Amniotic stem cell (primary cell): ENCODE measurements around the gene HMGN3.

ENCODE experiments used
- DNase-seq: peaks from one replicate; lab custom pipeline; 2025; lab: John Stamatoyannopoulos, UW

Gene HMGN3

DNA sequence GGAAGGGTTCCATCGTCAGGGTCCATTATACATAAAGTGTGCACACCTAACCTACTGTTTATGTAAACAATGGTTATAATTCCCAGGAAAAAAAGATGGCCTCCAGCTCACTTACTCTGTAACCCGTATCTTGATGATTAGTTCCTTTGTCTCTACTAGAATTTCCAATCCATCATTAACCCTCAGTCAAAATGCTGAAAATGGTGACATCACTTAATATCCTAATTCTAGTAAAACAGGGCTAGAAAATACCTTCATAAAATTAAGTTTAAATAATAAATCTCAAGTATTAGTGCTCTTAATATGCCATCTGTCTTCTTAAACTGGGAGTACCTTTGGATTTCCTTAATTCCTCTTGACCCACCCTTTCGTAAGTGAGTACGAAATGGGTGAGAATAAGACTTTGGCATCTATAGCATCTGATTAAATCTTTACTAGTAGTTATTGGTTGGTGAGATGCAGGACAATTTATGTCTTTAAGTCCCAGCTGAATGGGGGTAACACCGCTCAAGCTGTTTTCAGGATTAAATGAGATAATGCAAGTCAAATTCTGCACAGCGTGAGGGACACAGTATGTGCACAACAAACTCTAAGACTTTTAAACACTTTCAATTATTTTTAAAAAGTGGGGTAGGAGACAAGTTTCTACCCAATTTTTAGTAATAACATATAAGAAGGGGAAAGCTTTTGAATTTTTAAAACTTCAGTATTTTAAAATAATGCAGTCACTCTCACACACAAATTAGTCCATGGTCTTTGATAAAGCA is 1.6 kb downstream of the HMGN3 start:
- no peak for DNase-seq

GRCh38 chr6:79231666-79232065 is 2.8 kb downstream of the HMGN3 start:
- no peak for DNase-seq

- DNase-seq: no peak
Measured at GRCh38 chr6:79231101-79231500, 3.4 kb downstream of the HMGN3 start.

DNA sequence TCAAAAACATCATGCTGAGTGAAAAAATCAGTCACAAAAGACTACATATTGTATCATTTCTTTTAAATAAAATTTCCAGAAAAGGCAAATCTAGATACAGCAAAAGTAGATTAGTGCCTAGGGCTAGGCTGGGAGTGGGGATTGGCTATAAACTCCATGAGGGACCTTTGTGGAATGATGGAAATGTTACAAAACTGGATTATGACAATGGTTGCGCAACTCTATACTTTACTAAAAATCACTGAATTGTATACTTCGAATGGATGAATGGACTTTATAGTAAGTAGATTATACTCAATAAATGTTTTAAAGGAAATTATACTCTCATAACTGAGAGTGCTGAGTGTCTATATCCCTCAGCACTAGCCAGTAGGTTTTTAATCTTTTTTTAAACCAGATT is 4.3 kb downstream of the HMGN3 start:
- no peak for DNase-seq

- DNase-seq: no peak
Measured at GRCh38 chr6:79227445-79227844, 7.0 kb downstream of the HMGN3 start.

GRCh38 chr6:79226660-79227059 is 7.8 kb downstream of the HMGN3 start:
- no peak for DNase-seq

DNA sequence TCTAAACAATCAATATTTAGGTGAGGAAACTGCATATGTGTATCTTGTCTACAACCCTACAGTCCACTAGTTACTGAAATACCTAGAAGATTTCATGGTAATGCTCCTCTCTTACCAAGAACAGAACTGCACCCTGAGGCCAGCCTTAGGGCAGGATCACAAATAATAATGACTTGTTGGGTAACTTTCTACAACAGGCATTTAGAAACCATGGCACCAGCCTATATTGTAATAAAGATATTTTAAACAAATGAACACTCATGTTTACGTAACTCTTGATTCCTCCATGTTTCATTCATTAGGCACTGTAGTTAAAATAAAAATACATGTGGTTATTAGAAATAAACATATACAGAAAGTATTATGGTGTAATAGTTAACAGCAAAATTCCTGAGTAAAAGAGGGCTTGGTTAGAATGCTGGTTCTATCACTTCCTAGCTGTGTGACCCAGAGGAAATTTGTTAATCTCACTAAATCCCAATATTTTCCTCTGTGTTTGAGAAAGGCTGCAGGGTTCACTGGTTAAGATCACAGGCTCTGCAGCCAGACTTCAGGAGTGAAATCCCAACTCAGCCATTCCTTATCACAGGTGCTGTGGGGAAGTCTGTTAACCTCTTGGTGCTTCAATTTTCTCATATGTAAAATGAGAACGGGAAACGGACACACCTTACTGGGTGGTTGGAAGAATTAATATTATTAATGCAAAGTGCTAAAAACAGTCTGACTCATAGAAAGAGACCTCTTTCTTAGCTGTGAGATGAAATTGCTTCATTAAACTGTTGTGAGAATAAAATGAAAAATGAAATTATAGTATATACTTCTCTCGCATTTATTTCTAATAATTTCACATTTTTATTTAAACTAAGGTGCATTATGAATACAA is 8.5 kb downstream of the HMGN3 start:
- DNase-seq: no peak

GRCh38 chr6:79223611-79224404 is 10.7 kb downstream of the HMGN3 start:
- DNase-seq: no peak

DNA sequence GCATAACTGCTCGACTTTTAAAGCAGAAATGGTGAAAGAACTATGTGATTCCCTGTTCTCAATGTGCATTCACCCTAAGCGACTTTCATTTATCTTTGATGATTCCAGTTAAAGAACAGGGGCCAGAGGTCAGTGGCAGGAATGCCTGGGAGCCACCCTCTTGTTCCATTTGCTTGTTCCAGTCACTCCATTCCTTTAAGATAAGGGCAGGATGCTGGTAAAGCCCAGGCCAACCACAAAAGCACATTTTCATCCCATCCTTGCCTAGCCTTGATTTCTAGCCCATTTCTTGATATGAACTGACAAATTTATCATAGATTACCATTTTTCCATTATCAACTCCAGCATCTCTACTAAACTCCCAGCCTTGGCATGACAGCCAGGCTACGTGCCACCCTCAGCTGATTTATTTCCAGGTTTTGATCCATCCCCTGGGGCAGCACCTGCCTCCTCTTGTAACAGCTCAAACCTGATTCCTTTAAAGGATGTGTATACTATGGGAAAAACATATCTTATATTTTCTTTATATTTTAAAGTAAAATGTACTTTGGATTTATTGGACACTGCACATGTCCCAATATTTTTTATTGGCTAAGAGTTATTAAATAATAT is 19.2 kb downstream of the HMGN3 start:
- no peak for DNase-seq

DNA sequence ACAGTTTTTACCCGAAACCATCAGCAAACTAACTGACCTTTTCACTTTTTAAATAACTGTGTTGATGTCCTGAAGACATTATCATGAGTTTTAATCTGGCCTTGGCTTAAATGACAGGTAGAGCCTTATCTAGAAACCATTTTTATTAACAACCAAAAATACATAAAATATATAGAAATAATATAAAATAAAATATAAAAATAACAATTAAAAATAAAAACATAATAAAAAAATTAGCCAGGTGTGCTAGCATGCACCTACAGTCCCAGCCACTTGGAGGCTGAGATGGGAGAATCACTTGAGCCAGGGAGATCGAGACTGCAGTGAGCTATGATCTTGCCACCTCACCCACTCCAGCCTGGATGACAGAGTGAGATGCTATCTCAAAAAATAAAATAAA is 21.6 kb downstream of the HMGN3 start:
- no peak for DNase-seq

DNA sequence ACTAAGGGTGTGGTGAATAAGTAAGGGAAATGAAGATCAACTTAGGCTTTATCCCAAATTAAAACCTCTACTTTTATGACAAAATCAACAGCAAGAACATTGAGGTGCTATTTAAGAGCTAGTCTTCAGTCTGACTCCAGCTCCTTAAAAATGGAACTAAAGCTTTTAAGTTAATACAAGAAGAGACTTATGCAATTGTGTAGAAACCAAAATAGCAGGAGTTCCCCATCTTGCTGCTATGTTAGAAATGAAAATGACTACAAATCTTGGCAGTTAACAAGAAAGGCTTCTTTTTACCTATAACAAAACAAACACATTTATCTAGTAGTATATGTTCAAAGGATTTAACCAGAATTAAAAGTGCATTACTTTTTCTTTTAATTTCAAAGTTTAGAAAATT is 25.7 kb downstream of the HMGN3 start:
- no peak for DNase-seq

DNA sequence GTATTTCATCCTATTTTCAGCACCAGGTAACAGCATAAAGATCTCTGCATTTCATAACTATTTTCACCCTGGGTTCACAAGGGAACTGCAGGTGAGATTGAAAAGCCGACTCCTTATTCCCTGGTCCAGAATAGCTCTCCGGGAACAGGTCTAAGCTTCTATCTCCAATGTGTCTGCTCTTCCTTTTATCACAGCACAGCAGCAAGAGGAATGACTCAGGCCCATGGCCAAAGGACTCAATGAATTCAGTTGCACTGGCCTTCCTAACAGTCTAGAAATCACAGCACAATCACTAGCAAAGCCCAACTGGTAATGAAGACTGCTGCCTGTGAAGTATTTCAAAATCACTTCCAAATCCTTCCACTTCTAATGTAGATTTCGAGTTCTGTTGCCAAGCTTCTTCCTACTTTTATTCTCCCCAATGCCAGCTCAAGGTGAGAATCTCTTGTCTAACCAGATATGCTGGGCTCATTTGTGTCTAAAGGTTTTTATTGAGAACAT is 30.7 kb downstream of the HMGN3 start:
- DNase-seq: no peak

DNA sequence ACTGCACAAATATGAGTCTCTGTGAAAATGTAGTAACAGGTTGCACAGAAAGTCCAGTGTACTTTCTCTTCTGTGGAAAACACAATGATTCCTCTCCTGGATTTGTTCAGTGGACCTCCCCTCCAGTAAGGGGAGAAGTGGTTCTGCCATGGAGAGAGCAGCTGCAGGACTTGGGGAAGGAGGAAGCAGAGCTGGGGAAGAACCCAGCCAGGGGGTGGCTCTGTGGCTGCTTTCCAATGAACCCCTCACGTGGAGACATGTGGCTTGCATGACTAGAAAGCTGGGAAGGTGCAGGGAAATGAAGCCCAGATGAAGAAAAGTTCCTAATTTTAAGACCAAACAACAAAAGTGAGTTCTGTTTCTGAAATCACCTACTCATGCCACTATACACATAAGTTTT is 31.9 kb downstream of the HMGN3 start:
- no peak for DNase-seq

- no peak for DNase-seq
Measured at GRCh38 chr6:79201983-79202382, 32.5 kb downstream of the HMGN3 start.

GRCh38 chr6:79201143-79201542 is 33.3 kb downstream of the HMGN3 start:
- no peak for DNase-seq

DNA sequence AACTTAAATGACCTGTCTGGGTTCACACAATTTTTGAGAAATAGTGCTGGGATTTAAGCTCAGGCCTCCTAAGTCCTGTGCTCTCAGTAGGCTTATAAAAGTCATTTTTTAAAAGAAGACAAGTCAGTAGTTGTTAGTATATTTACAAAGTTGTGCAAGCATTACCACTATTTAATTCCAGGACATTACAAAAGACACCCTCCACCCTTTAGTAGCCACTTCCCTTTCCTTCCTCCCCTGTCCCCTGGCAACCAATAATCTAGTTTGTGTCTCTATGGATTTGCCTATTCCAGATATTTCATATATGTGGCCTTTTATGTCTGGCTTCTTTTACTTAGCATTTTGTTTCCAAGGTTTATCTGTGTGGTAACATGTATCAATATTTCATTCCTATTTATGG is 37.6 kb downstream of the HMGN3 start:
- no peak for DNase-seq

DNA sequence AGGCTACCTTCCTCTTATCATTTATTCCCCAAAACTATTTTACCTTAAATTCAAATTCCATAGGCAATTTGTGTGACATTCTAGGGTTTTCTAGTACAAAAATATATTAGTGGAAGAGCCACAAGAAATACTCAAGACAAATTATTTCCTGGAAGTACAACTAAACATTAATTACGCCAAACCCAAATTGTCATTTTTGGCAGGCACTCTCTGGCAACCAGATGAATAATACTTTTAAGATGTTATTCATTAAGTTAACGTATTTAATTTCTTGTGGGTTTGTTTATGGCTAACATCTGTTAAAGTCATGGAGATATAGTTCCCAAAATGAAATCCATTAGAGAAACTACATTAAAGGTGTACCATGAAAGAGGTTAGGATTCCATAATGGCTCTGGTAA is 40.5 kb downstream of the HMGN3 start:
- DNase-seq: no peak

- no peak for DNase-seq
Measured at GRCh38 chr6:79189760-79190350, 44.6 kb downstream of the HMGN3 start.

DNA sequence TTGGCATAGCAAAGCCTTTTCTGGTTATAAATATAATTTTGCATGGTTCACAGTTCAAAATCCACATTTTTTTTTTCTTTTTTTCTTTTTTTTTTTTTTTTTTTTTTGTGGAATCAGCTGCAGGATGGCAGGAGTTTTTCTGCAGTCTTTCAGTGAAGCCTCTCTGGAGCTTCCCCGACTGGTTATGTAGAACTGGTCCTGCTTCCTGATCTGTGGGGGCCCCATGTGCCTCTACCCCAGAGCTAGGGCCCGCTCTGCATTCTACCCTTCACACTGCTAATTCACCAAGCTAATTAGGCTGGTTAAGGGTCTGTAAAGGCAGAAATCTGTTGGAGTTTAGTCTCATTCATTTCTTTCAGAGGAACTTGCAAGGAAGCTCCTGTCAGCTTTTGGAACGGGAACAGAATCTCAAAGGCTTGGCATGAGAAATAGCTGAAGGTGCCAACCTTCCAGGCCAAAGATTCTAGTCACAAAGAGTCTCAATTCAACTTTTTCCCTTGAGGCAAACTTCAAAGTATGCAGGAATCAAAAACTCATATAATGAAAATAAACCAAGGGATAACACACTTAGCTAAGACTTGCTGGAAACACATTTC is 45.5 kb downstream of the HMGN3 start:
- no peak for DNase-seq

DNA sequence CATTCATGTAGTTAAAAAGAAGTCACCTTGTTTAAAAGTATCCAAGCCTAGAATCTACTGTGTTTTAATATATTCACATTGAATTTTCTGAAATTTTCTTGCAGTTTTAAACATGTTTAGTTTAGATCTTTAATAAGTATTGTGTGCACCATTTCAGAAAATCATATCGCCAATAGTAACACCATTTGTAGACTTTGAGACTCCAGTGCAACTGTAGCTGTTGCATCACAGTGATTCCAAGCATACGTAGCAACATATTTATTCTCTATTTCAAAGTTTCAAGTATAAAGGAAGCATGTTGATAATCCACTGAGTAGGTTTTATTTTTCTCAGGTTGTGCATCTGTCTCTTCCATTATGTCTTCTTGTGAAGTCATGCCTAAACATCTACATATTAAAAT is 46.4 kb downstream of the HMGN3 start:
- no peak for DNase-seq

- no peak for DNase-seq
Measured at GRCh38 chr6:79186564-79186963, 47.9 kb downstream of the HMGN3 start.
